Stimulated activated naive CD4-positive, alpha-beta T cell treated with Interleukin-2 at 50 U/mL for 16 hours (primary cell): ENCODE results near the gene ARHGDIB.

Experiments used
- DNase-seq: peaks from one replicate; lab custom pipeline; 2025; lab: John Stamatoyannopoulos, UW

The ARHGDIB gene

DNA sequence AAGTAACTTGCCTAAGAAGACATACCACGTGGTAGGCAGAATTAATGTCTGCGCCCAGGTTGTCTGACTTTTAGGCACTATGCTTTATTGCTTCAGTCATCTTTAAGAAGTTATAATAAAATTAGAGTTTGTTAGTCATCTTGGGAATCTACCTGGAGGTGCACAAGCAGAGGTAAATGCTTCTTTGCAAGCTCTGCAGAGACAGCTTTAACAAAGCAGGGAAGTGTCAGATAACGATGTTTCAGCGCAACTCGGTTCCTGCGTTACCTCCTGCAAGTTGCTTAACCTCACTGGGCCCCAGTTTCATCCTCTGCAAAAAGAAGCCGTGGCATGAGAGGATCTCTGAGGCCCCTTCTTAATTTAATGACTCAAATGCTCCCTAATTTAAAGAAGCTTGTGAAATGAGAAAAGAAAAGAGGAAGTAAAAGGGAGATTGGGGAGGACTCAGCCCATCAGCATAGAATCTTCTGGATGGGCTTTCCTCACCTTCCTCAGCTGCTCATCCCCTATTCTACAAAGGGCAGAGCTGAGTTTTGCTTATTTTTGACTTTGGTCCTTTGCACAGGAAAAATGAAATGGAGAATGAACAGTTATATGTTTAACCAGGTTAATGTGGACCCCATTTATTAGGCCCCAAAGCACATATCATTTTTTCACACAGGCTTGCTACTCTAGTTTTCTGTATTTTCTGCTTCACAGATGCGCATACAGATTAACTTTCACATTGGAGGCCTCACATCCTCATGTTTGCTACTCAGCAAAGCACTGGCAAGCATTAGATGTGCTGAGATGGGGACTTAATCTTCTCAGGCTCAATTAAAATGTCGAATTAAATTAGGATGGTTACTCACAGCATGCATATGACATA lies 5.1 kb downstream of the ARHGDIB start:
- peak; percentile 24 for DNase-seq

DNA sequence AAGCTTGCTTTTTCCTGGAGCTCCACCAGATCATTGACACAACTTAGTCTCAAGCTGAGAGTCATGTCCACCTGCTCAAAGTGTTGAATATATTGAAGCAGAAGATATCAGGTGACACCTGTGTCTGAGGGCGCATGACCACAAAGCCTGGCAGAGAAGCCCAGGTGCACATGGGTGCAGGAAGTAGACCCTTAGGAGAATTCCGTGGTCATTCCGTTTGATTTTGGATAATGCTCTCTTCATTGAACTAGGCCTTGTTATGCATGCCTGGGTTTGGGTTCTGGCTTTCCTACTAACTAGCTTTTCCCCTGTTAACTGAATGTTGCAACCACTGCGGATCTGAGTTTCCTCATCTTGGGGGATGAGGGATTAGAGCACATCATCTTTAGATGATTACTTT lies 7.1 kb downstream of the ARHGDIB start:
- no peak for DNase-seq

DNA sequence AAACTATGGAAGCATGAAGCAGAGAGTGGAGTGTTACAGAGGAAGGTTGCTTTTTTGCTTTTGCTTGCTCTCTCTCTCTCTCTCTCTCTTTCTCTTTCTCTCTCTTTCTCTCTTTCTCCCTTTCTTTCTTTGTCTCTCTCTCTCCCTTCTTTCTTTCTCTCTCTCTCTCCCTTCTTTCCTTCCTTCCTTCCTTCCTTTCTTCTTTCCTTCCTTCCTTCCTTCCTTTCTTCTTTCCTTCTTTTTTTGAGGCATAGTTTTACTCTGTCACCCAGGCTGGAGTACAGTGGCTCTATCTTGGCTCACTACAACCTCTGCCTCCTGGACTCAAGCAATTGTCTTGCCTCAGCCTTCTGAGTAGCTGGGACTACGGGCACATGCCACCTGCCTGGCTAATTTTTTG lies 7.6 kb downstream of the ARHGDIB start:
- DNase-seq, result no peak

- no peak for DNase-seq
Observed at GRCh38 chr12:14952299-14952921, 9.0 kb downstream of the ARHGDIB start.

DNA sequence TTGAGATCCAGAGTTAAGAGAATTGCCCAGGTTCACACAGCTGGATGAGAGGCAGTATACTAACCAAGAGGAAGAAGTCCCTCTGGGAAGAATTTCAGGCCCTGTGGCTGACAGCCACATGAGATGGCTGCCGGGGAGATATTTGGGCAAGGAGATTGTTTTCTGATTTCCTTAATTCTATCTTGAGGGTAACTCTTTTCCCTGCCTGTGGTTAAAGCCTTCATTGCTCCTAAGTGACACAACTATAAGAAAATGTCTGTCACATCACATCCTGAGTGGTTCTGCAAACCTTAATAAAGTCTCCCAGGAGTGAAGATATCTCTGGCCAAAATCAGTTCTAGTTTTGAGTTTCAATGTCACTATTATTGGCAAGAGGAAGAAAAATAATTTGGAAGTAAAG lies 9.6 kb downstream of the ARHGDIB start:
- no peak for DNase-seq

DNA sequence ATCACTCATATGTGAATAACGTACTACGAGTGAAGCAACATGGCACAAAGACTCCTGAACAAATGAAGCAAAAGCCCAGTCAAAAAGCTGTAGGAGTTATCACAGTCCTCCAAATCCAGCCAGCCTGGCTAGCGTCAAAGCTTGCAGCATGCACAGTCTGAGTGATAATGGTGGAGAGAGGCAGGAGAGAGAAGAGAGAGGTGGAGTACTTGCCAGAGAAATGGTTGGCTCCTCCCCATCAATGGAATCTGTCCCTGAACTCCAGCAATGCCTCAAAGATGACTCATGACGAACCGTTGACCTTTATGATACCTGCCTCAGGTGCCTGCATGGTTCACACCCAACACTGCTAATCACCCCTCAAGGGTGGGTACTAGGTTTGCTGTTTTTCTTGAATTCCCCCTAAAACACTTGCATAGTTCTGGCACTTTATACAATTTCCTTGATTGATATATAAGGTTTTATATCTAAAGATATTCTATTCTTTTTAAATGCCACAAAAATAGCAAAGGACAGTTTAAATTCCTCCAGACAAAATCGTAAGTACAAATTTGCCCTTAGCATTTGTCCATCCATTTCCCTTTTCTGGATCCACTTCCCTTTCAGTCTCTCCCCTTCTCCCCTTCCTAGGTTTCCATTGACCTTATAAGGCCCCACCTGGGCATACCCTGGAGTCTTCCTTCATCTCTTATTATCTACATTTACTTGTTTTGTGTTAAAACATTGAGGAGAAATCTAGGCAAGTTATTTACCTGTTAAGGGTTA lies 10.2 kb downstream of the ARHGDIB start:
- DNase-seq, result no peak

GRCh38 chr12:14950421-14950820 lies 11.0 kb downstream of the ARHGDIB start:
- DNase-seq, result peak; percentile 31

GRCh38 chr12:14949631-14950030 lies 11.8 kb downstream of the ARHGDIB start:
- peak; percentile 29 for DNase-seq

GRCh38 chr12:14948672-14949071 lies 12.7 kb downstream of the ARHGDIB start:
- peak; percentile 31 for DNase-seq

- DNase-seq, result no peak
Observed at GRCh38 chr12:14946861-14947260, 14.5 kb downstream of the ARHGDIB start.

DNA sequence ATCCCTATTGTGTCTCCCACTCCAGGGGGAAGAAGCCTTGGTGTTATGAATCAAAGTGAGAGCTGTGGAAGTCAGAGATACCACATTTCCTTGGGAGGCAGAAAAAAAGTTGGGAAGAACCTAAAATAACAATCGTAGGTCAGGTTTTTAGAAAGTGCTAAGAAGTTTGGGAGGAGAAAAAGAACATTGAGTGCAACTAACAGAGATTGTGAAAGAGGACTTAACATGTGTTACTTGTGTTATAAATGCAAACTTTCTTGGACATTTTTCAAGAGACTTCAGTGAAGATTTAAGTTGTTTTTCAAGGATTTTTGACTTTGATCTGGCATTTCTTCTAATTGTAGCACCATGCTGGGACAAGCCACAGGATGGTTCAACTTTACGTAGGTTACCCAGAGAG lies 15.2 kb downstream of the ARHGDIB start:
- no peak for DNase-seq

GRCh38 chr12:14942196-14942931 lies 19.0 kb downstream of the ARHGDIB start:
- DNase-seq, result no peak

DNA sequence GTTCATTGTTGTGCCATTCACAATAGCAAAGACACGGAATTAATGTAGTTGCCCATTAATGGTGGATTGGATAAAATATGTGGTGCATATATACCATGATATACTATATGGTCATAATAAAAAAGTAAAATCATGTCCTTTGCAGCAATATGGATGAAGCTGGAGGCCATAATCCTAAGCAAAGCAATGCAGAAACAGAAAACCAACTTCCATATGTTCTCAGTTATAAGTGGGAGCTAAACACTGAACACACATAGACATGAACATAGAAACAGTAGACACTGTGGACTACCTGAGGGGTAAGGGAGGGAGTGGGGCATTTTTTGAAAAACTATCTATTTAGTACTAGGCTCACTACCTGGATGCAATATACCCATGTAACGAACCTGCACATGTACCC lies 20.0 kb downstream of the ARHGDIB start:
- DNase-seq, result no peak

DNA sequence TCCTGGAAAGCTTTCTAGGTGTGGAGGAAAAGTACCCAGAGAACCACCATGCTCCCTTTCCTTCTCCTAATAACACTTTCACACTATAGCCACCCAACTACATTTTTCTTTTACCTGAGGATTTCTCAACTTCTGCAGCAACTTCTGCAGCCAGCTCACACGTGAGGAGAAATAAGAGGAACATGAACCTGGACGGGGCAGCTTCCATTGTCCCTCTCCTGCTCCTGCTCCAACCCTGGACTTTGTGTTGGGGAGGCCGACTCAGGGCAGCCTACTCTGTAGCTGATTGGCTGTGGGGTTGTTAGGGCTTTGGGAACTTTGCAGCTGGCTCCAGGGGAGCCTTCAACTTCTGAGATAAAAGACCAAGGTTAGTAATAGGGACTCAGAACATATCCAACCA lies 23.1 kb downstream of the ARHGDIB start, which contains the start of gene ERP27:
Gene ERP27 (minus strand): TSS at position 237 of the 400 bp plus-strand sequence. CDS start 29 bp downstream, at position 208.
- DNase-seq, result no peak

DNA sequence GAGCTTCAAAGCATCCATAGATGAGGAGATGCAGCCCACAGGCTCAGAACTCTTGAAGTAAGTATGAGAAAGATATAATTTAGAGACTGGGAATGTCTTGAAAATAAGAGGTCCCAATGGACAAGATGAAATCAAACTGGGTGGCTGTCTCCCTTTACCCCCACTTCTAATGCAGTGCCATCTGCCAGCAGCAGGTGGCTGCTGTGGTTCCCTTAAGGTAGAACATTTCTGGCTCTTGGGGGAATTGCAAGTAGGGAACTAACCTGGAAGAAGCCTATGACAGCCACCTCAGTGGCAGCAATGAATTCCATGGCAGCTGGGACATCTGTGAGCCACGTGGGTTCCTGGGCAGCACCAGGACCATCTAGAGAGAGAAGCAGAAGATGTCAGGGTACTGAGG lies 23.7 kb downstream of the ARHGDIB start:
- no peak for DNase-seq

GRCh38 chr12:14937014-14937413 lies 24.4 kb downstream of the ARHGDIB start:
- DNase-seq, result no peak

GRCh38 chr12:14936224-14936861 lies 25.1 kb downstream of the ARHGDIB start:
- no peak for DNase-seq

- no peak for DNase-seq
Observed at GRCh38 chr12:14935031-14935430, 26.4 kb downstream of the ARHGDIB start.

- DNase-seq, result no peak
Observed at GRCh38 chr12:14934511-14934910, 26.9 kb downstream of the ARHGDIB start.

- no peak for DNase-seq
Observed at GRCh38 chr12:14931791-14932560, 29.4 kb downstream of the ARHGDIB start.

- DNase-seq, result no peak
Observed at GRCh38 chr12:14931359-14931758, 30.0 kb downstream of the ARHGDIB start.
